Prostate gland (tissue), 2 donors: Measurements from ENCODE around the gene GPR146. TPM values are rescaled to one million over a fixed set of nuclear protein-coding genes. Genes with fewer than 3 reads are reported as not detected.

Experiments
- DNase-seq: peaks from one replicate; pipeline ENCODE4 v3.0.0-alpha.2; 2019; ENCODE audit warnings: low spot score
- H3K27ac ChIP-seq, 2 donors: fragments of 200-600 bp; sonication (generic); 2 replicates each; pipeline ENCODE4 v1.5.1; 2017 to 2019
- H3K27me3 ChIP-seq: fragments of 200-600 bp; sonication (generic); replicated peaks from 2 replicates; pipeline ENCODE4 v1.5.1; 2019; ENCODE audit not compliant: insufficient read depth
- H3K36me3 ChIP-seq, 2 donors: fragments of 200-600 bp; sonication (generic); 1 replicate in 1 of 2; 2 replicates in 1 of 2; pipeline versions ENCODE4 v1.5.1 to v1.8.1; 2017 to 2019
- H3K4me1 ChIP-seq: fragments of 200-600 bp; sonication (generic); replicated peaks from 2 replicates; pipeline ENCODE4 v1.5.1; 2019
- H3K4me3 ChIP-seq, 2 donors: fragments of 200-600 bp; sonication (generic); 2 replicates each; pipeline ENCODE4 v1.5.1; 2017 to 2019
- H3K9me3 ChIP-seq: fragments of 200-600 bp; sonication (generic); 2 replicates; pipeline ENCODE4 v1.5.1; 2017
- POLR2A ChIP-seq: fragments of 450-650 bp; IDR thresholded peaks from one replicate; pipeline ENCODE4 v1.6.1; 2016; ENCODE audit warnings: antibody characterized with exemption, mild to moderate bottlenecking
- POLR2AphosphoS5 ChIP-seq: sonication (generic); formaldehyde crosslinking; IDR thresholded peaks from one replicate; pipeline ENCODE4 v1.6.1; 2017; ENCODE audit warnings: antibody characterized with exemption
- WGBS: methylation state at CpG from one replicate; pipeline ENCODE4 v1.1.5; 2018; 5-methylcytosine and 5-hydroxymethylcytosine counted together
- intact Hi-C: fragments of 100-400 bp; cut with DNase I; formaldehyde crosslinking; loops from one replicate; pipeline ENCODE4 v1.14.2; 2022
- total RNA-seq, 2 donors: library from RNA; depleted of rRNA; stranded (reverse); fragments of >200 nt; gene quantifications; one replicate each; pipeline ENCODE4 v1.1.0, GENCODE V29; 2016
- TF ChIP-seq, protein P1 (sequence below), 4 experiments: fragments of 200-600 bp in 2 of 4; fragments of 450-650 bp in 2 of 4; sonication (generic) in 2 of 4; IDR thresholded peaks; 1 replicate in 3 of 4; 2 replicates in 1 of 4; pipeline ENCODE4 v1.5.1; 2016 to 2019; ENCODE audit warnings: antibody characterized with exemption in 4 of 4, mild to moderate bottlenecking in 2 of 4, moderate library complexity in 2 of 4

The GPR146 gene
- total RNA-seq, 2 donors from 2014 or later: 6.1 to 25.9 TPM

DNA sequence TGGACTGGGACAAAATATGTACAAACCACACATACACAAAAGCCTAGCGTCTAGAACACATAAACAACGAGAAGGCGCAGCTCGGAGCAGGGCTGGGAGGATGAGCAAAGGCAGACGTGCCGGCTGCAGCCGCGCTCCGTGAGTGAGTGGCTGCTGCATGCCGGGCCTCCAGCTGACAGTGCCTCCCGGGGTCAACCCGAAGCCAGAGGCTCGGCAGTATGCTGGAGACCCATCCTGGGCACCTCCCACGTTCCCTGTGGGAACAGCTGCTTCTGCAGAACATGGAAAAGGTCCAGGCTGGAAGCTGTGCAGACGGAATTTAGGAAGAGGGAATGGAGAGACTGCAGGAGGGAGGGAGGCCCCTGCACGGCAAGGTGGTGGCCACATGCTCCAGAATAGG, 3.6 kb upstream of the GPR146 start:
- Histone ChIP-seq H3K36me3 (no peaks in the 10 kb centered on the region), H3K4me1 (peaks cover 13% of the 10 kb centered on the region), H3K9me3 (no peaks in the 10 kb centered on the region), H3K4me3 (no peak overlapping the region), H3K27me3 (no peaks in the 10 kb centered on the region), H3K27ac (peak overlapping the region in 1 of 2 donors; percentile 18)
- TF ChIP-seq POLR2A: no peak
- TF ChIP-seq POLR2AphosphoS5: peak; percentile 12
- DNase-seq: no peak
- WGBS: 55% methylated on average over 16 of the region's 16 CpGs
- intact Hi-C loops: no loop called here

DNA sequence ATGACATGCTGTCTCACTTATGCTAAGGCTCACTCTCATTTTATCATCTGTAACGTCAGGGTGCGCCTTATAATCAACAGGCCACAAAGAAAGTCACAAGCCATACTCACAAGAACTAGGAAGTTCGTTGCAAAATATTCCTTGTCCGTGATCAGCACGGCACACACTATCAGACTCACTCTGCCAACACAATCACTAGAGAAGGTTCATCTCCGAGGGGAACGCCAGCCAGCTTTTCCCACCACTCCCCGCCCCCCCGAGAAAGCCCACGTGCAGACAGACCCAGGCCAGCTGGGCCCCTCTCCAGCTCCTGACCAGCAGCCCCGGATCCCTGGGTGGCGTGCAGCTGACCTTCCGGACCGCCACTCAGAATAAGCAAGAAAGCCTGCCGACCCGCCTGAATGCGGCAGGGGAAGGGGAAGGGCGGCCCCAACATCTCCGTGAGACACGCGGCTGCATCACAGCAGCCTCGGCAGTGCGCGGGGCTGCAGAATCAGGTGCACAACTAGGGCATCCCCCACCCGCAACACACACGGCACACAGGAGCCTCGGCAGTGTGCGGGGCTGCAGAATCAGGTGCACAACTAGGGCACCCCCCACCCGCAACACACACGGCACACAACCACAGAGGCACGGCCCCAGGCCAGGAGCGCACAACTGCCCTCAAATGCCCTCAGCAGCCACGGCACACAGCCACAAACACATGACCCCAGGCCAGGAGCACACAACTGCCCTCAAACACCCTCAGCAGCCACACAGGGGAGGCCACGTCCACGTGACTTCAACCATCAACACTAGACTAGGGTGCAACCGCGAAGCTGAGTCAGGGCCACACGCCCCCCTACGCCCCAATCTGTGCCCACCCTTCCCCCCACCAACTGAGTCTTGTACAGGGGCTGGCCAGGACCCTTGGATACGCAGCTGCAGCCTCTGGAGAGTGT, 2.5 kb upstream of the GPR146 start:
- WGBS: 77% methylated on average over 40 of the region's 40 CpGs
- Histone ChIP-seq H3K27me3 (no peaks in the 10 kb centered on the region), H3K4me3 (no peak overlapping the region), H3K27ac (peak overlapping the region; percentile 18 to 92), H3K9me3 (no peaks in the 10 kb centered on the region), H3K4me1 (peaks cover 21% of the 10 kb centered on the region), H3K36me3 (no peaks in the 10 kb centered on the region)
- no peak for DNase-seq
- intact Hi-C loops: no loop called here
- TF ChIP-seq, protein P1, sequence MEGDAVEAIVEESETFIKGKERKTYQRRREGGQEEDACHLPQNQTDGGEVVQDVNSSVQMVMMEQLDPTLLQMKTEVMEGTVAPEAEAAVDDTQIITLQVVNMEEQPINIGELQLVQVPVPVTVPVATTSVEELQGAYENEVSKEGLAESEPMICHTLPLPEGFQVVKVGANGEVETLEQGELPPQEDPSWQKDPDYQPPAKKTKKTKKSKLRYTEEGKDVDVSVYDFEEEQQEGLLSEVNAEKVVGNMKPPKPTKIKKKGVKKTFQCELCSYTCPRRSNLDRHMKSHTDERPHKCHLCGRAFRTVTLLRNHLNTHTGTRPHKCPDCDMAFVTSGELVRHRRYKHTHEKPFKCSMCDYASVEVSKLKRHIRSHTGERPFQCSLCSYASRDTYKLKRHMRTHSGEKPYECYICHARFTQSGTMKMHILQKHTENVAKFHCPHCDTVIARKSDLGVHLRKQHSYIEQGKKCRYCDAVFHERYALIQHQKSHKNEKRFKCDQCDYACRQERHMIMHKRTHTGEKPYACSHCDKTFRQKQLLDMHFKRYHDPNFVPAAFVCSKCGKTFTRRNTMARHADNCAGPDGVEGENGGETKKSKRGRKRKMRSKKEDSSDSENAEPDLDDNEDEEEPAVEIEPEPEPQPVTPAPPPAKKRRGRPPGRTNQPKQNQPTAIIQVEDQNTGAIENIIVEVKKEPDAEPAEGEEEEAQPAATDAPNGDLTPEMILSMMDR (IDR thresholded peaks at IDR 0.05): no peak
- no peak for TF ChIP-seq POLR2AphosphoS5
- TF ChIP-seq POLR2A: no peak

DNA sequence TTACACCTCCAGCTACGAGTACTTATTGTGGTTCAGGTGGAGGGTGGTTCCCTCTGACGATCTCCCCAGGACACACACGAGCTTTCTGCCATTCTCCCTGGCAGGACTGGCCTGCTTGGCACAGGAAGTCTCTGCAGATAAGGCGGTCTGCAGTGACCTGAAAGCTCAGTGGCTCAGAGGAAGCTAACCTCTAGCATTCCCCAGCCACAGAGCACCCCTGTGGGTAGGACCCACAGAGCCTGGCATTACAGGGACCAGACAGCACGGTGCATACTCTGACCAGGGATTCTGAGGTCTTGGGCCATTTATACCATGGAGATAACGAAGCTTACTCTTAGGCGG, 1.9 kb upstream of the GPR146 start:
- TF ChIP-seq POLR2AphosphoS5: no peak
- Histone ChIP-seq H3K36me3 (no peaks in the 10 kb centered on the region), H3K27me3 (no peaks in the 10 kb centered on the region), H3K4me3 (no peak overlapping the region), H3K4me1 (peaks cover 27% of the 10 kb centered on the region), H3K27ac (peak overlapping the region; percentile 92 to 94), H3K9me3 (no peaks in the 10 kb centered on the region)
- no peak for DNase-seq
- 72% methylated on average over 7 of the region's 7 CpGs for WGBS
- intact Hi-C loops: no loop called here

DNA sequence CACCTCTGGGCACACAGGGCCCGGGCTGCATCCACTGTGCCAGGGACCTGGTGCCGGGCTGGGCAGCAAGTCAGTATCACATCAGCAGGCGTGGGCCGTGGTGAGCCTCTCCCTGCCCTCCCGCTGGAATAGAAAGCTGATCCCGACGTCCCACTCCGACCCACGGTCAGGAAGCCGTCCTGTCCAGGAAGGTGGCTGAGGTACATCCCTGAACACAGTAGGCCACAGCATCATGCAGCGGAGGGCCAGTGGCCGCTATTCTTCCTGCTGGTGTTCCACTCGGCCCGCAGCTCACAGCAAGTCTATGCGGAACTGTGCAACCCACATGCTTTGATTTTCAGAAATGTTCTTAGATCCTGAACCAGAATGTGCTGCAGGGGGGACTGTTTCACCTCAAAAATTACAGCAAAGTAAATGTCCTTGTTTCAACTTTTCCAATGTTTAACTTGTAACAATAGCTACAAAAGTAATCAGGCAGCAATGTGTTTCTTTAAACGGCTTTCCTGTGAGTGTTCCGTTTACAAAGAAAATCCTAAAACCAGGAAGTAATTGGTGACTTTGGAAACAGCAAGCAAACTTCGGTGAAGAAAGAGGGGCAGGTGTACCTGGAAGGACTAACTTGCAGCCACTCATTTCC, 676 bp upstream of the GPR146 start:
- Histone ChIP-seq H3K36me3 (no peaks in the 10 kb centered on the region), H3K9me3 (no peaks in the 10 kb centered on the region), H3K4me3 (peak overlapping the region; percentile 10 to 63), H3K4me1 (peaks cover 29% of the 10 kb centered on the region), H3K27ac (peak overlapping the region; percentile 92 to 94), H3K27me3 (no peaks in the 10 kb centered on the region)
- WGBS: 31% methylated on average over 18 of the region's 18 CpGs
- intact Hi-C loops: loop anchor here (2.0 kb wide), 1 partner anchor 15 kb away; no protein-coding TSS in a partner anchor
- no peak for DNase-seq
- TF ChIP-seq POLR2AphosphoS5: no peak
- TF ChIP-seq, protein P1 (IDR thresholded peaks at IDR 0.05): no peak
- no peak for TF ChIP-seq POLR2A

DNA sequence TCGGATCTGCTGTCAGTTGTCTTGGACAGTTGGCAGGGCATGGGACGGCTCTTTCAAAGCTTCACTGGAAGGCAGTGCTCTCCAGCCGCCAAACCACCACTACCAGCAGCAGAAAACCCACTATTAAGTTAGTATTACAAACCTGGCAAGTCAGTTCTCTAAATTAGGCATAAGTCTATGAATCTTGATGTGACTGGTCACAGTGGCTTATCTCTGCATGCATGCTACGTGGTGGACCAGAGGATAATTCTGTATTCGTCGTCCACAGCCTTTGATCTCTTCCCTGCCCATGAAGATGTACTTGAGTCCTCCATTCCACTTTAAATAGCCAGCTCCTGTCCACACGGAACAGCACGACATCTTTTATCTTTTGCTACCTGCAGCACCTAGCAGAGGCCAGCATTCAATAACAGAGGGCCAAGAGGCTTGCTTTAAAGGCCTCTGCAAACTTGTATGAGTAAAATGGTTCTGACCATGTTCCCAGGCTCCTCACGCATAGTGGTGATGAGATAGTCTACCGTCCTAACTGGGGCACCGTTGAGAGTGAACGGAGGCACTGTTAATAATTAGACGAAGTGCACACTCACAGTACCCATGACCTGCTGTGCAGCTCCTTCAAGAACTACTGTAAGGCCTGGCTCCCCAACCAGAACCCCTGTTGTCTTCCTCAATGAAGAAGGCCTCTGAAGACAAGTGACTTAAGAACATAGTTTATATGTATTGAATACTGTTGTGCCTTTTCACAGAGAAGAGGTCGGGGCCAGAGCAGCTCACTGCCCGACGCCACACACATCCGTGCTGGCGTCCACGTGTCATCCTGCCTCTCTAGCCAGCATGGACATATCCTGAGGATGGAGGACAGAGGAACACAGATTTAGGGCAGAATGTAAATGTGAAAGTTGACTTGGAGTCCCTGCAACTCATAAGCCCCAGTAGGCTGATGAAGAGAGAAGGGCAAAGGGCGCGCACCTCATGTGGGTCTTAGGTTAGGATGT, 1.0 kb downstream of the GPR146 start:
- no peak for DNase-seq
- TF ChIP-seq POLR2AphosphoS5 (no peak), POLR2A (no peak)
- Histone ChIP-seq H3K27ac (peak overlapping the region; percentile 92 to 94), H3K4me3 (peak overlapping the region; percentile 61 to 63), H3K4me1 (peaks cover 29% of the 10 kb centered on the region), H3K27me3 (no peaks in the 10 kb centered on the region), H3K36me3 (no peaks in the 10 kb centered on the region), H3K9me3 (no peaks in the 10 kb centered on the region)
- intact Hi-C loops: loop anchor here (2.0 kb wide), 1 partner anchor 17 kb away; no protein-coding TSS in a partner anchor
- WGBS: 81% methylated on average over 21 of the region's 21 CpGs
